HepG2 (cell line): ENCODE measurements around the gene TIPRL.

Experiments used
- AHDC1 ChIP-seq: sonication (generic); formaldehyde crosslinking; IDR thresholded peaks from 2 replicates; pipeline ENCODE4 v1.5.1; 2020; ENCODE audit warnings: mild to moderate bottlenecking, missing genetic modification reagents, borderline replicate concordance
- ATM ChIP-seq: fragments of 450-650 bp; IDR thresholded peaks from 2 replicates; pipeline ENCODE4 v1.7.1; 2017; ENCODE audit warnings: mild to moderate bottlenecking, borderline replicate concordance
- CREB1 ChIP-seq, 2 experiments: fragments of 450-650 bp in 1 of 2; IDR thresholded peaks; 2 replicates each; pipeline ENCODE4 v1.6.1; 2016 to 2017; ENCODE audit warnings: control low read depth in 1 of 2, mild to moderate bottlenecking in 1 of 2, missing compliant biosample characterization in 1 of 2, missing genetic modification characterization in 1 of 2
- ESRRA ChIP-seq: sonication (generic); formaldehyde crosslinking; IDR thresholded peaks from 2 replicates; pipeline ENCODE4 v1.5.1; 2020; ENCODE audit warnings: mild to moderate bottlenecking, low read depth, missing genetic modification reagents
- KDM4B ChIP-seq: sonication (generic); formaldehyde crosslinking; IDR thresholded peaks from 2 replicates; pipeline ENCODE4 v1.4.0; 2020; ENCODE audit warnings: missing genetic modification reagents
- PRDM4 ChIP-seq: sonication (generic); formaldehyde crosslinking; IDR thresholded peaks from 2 replicates; pipeline ENCODE4 v1.9.0; 2021; ENCODE audit warnings: missing genetic modification reagents, borderline replicate concordance
- RFX1 ChIP-seq: fragments of 450-650 bp; IDR thresholded peaks from 2 replicates; pipeline ENCODE4 v1.6.1; 2017
- SIN3B ChIP-seq: fragments of 150-350 bp; IDR thresholded peaks from 2 replicates; pipeline ENCODE4 v1.6.1; 2014; ENCODE audit warnings: low read length
- TARDBP ChIP-seq: sonication (generic); formaldehyde crosslinking; IDR thresholded peaks from 2 replicates; pipeline ENCODE4 v1.8.0; 2022; ENCODE audit warnings: mild to moderate bottlenecking, missing genetic modification reagents
- ZBTB33 ChIP-seq: sonication (generic); formaldehyde crosslinking; IDR thresholded peaks from 2 replicates; pipeline ENCODE4 v1.4.0; 2020; ENCODE audit warnings: missing genetic modification reagents
- ZFYVE20 ChIP-seq: sonication (generic); formaldehyde crosslinking; IDR thresholded peaks from 2 replicates; pipeline ENCODE4 v1.8.0; 2023; ENCODE audit warnings: low read depth, mild to moderate bottlenecking, moderate library complexity, missing genetic modification reagents, borderline replicate concordance
- ZMYM3 ChIP-seq: sonication (generic); formaldehyde crosslinking; IDR thresholded peaks from 2 replicates; pipeline ENCODE4 v1.5.1; 2020; ENCODE audit warnings: mild to moderate bottlenecking, missing genetic modification reagents
- TF ChIP-seq, protein P1 (sequence below): IDR thresholded peaks from 2 replicates; pipeline ENCODE4 v1.6.1; 2016; ENCODE audit warnings: missing compliant biosample characterization, missing genetic modification reagents, borderline replicate concordance
- TF ChIP-seq, protein P2 (sequence below), 2 experiments: IDR thresholded peaks; 2 replicates each; pipeline ENCODE4 v1.6.1; 2011 to 2012; ENCODE audit warnings: low read length in 2 of 2, borderline replicate concordance in 1 of 2, low read depth in 1 of 2, mild to moderate bottlenecking in 1 of 2, moderate library complexity in 1 of 2

DNA sequence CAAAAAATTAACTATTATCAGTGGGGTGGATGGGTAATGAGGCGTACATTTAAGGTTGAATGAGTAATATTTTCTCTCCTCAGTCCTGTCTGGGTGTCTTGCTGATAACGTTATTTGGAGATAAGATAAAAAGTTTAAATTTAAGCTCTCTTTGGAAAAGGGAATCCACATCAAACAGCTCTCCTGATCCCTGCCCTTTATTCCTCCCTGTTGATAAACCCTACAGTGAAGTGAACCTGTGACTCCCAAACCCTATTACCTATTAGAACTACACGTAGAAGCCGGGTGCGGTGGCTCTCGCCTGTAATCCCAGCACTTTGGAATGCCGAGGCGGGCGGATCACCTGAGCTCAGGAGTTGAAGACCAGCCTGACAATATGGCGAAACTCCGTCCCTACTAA, 32.1 kb upstream of the TIPRL start:
- TF ChIP-seq RFX1 (no peak), CREB1 (IDR thresholded peaks at IDR 0.05) (no peak), CREB1 (CRISPR knock-in tag; IDR thresholded peaks at IDR 0.05) (no peak), ZBTB33 (CRISPR knock-in tag) (no peak), ATM (no peak), TARDBP (CRISPR knock-in tag) (no peak), PRDM4 (CRISPR knock-in tag) (no peak), KDM4B (no peak), SIN3B (no peak), ZMYM3 (CRISPR knock-in tag) (no peak), ZFYVE20 (no peak), ESRRA (CRISPR knock-in tag) (no peak), AHDC1 (no peak)
- TF ChIP-seq, protein P1, sequence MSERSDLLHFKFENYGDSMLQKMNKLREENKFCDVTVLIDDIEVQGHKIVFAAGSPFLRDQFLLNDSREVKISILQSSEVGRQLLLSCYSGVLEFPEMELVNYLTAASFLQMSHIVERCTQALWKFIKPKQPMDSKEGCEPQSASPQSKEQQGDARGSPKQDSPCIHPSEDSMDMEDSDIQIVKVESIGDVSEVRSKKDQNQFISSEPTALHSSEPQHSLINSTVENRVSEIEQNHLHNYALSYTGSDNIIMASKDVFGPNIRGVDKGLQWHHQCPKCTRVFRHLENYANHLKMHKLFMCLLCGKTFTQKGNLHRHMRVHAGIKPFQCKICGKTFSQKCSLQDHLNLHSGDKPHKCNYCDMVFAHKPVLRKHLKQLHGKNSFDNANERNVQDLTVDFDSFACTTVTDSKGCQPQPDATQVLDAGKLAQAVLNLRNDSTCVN, result no peak
- TF ChIP-seq, protein P2, sequence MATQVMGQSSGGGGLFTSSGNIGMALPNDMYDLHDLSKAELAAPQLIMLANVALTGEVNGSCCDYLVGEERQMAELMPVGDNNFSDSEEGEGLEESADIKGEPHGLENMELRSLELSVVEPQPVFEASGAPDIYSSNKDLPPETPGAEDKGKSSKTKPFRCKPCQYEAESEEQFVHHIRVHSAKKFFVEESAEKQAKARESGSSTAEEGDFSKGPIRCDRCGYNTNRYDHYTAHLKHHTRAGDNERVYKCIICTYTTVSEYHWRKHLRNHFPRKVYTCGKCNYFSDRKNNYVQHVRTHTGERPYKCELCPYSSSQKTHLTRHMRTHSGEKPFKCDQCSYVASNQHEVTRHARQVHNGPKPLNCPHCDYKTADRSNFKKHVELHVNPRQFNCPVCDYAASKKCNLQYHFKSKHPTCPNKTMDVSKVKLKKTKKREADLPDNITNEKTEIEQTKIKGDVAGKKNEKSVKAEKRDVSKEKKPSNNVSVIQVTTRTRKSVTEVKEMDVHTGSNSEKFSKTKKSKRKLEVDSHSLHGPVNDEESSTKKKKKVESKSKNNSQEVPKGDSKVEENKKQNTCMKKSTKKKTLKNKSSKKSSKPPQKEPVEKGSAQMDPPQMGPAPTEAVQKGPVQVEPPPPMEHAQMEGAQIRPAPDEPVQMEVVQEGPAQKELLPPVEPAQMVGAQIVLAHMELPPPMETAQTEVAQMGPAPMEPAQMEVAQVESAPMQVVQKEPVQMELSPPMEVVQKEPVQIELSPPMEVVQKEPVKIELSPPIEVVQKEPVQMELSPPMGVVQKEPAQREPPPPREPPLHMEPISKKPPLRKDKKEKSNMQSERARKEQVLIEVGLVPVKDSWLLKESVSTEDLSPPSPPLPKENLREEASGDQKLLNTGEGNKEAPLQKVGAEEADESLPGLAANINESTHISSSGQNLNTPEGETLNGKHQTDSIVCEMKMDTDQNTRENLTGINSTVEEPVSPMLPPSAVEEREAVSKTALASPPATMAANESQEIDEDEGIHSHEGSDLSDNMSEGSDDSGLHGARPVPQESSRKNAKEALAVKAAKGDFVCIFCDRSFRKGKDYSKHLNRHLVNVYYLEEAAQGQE (IDR thresholded peaks at IDR 0.05; ENCODE audit: borderline replicate concordance in 1 of 2, low read depth in 1 of 2, low read length in 2 of 2), result no peak
